Spleen (tissue), 11 donors: ENCODE data around the gene PALD1. TPM values are rescaled to one million over a fixed set of nuclear protein-coding genes. Genes with fewer than 3 reads are reported as not detected.

Experiments
- DNase-seq: peaks from one replicate; pipeline ENCODE4 v3.0.0-alpha.2; 2020
- H3K27ac ChIP-seq, 8 donors: fragments of 200-600 bp; sonication (generic) in 7 of 8; 1 replicate in 4 of 8; 2 replicates in 4 of 8; pipeline versions ENCODE4 v1.5.0 to v1.8.0; 2016 to 2021; ENCODE audit warnings: inconsistent platforms in 4 of 8, mild to moderate bottlenecking in 4 of 8, moderate library complexity in 1 of 8
- H3K27me3 ChIP-seq, 7 donors: fragments of 200-600 bp; sonication (generic) in 6 of 7; replicated peaks in 1 of 7; 1 replicate in 4 of 7; 2 replicates in 3 of 7; pipeline versions ENCODE4 v1.5.0 to v1.8.0; 2016 to 2021; ENCODE audit warnings: inconsistent platforms in 3 of 7, mild to moderate bottlenecking in 1 of 7
- H3K36me3 ChIP-seq, 6 donors: fragments of 200-600 bp; sonication (generic) in 5 of 6; 1 replicate in 4 of 6; 2 replicates in 2 of 6; pipeline versions ENCODE4 v1.5.0 to v1.8.0; 2016 to 2021; ENCODE audit warnings: inconsistent platforms in 2 of 6
- H3K4me1 ChIP-seq, 6 donors: fragments of 200-600 bp; sonication (generic) in 5 of 6; 1 replicate in 3 of 6; 2 replicates in 3 of 6; pipeline versions ENCODE4 v1.5.0 to v1.8.0; 2016 to 2021; ENCODE audit warnings: inconsistent platforms in 3 of 6
- H3K4me3 ChIP-seq, 8 donors: fragments of 200-600 bp; sonication (generic) in 7 of 8; 1 replicate in 4 of 8; 2 replicates in 4 of 8; pipeline versions ENCODE4 v1.5.0 to v1.8.0; 2016 to 2021; ENCODE audit warnings: inconsistent platforms in 4 of 8, mild to moderate bottlenecking in 4 of 8, moderate library complexity in 2 of 8
- H3K9me3 ChIP-seq, 8 donors: fragments of 200-600 bp; sonication (generic) in 7 of 8; 1 replicate in 4 of 8; 2 replicates in 4 of 8; pipeline versions ENCODE4 v1.5.0 to v1.8.0; 2016 to 2021; ENCODE audit warnings: inconsistent platforms in 4 of 8
- CTCF ChIP-seq, 11 experiments: fragments of 200-600 bp in 7 of 11; fragments of 450-650 bp in 4 of 11; sonication (generic) in 4 of 11; IDR thresholded peaks in 8 of 11; conservative IDR thresholded peaks in 3 of 11; 1 replicate in 7 of 11; 2 replicates in 4 of 11; pipeline versions ENCODE4 v1.4.0 to v1.8.0; 2016 to 2021; ENCODE audit warnings: antibody characterized with exemption in 11 of 11, inconsistent platforms in 4 of 11, mild to moderate bottlenecking in 1 of 11
- POLR2A ChIP-seq, 3 donors: fragments of 450-650 bp; IDR thresholded peaks; one replicate each; pipeline ENCODE4 v1.5.1; 2017; ENCODE audit warnings: antibody characterized with exemption in 3 of 3, mild to moderate bottlenecking in 1 of 3
- POLR2AphosphoS5 ChIP-seq, 3 donors: sonication (generic); formaldehyde crosslinking; IDR thresholded peaks; one replicate each; pipeline ENCODE4 v1.5.1; 2017; ENCODE audit warnings: antibody characterized with exemption in 3 of 3
- WGBS, 5 donors: extraction: QIAGEN DNeasy Blood & Tissue Kit in 3 of 5; methylation state at CpG; one replicate each; pipeline versions ENCODE4 v1.1.5 to v1.1.7; 2013 to 2018; 5-methylcytosine and 5-hydroxymethylcytosine counted together
- intact Hi-C: fragments of 100-400 bp; cut with DNase I; formaldehyde crosslinking; loops from one replicate; pipeline ENCODE4 v1.15.0; 2023; ENCODE audit warnings: low total_unique reads
- polyA plus RNA-seq, 3 donors: library from polyadenylated mRNA; stranded (reverse); fragments of 200-250 nt; gene quantifications; one replicate each; pipeline ENCODE4 v1.2.1, GENCODE V29; 2013
- total RNA-seq, 7 donors: library from RNA; depleted of rRNA in 3 of 7; stranded (reverse); fragments of >200 nt in 3 of 7; fragmentation: NEBNext Ultra II Directional in 4 of 7; extraction: Animal tissue kit (Norgen Biotek cat#: 25700) in 4 of 7; gene quantifications; one replicate each; pipeline versions ENCODE4 v1.1.0 to v1.2.1, GENCODE V29; 2016 to 2021
- donor health status: healthy with polysubstance abuse.
- donor health status: DM: no; HTN: no; CAD: no; lungs with moderate emphysema.
- donor health status: DM: no; HTN: no; CAD: no.
- donor health status: Bipolar disorder and iron deficiency.
- donor health status: healthy.
- donor health status: DM: no; HTN: no; CAD: no.
- donor health status: DM: yes; HTN: yes; CAD: no.

PALD1 gene
- total and polyA plus RNA-seq, 10 donors = 7.7 to 27.8 (median 19.5) TPM

GRCh38 chr10:70583669-70584037 lies 105.1 kb downstream of the PALD1 start:
- TF ChIP-seq POLR2AphosphoS5 (IDR thresholded peaks at IDR 0.05) (no peak), CTCF (IDR thresholded peaks at IDR 0.05 in 8 of 11, conservative IDR thresholded peaks at IDR 0.05 in 3 of 11) (no peak), POLR2A (IDR thresholded peaks at IDR 0.05) (no peak)
- WGBS, 5 donors = 70 to 87% (median 81%) methylated on average over 2 of the region's 2 CpGs
- H3K9me3 ChIP-seq = no peaks in the 10 kb centered on the region
- DNase-seq = no peak
- H3K36me3 ChIP-seq = no peaks in the 10 kb centered on the region
- H3K4me3 ChIP-seq = no peak overlapping the region
- intact Hi-C loops = no loop called here
- no peaks in the 10 kb centered on the region for H3K27me3 ChIP-seq
- H3K27ac ChIP-seq = no peak overlapping the region
- peaks cover 0 to 29% (median 18%) of the 10 kb centered on the region in 6 donors for H3K4me1 ChIP-seq

- Histone ChIP-seq H3K9me3 (no peaks in the 10 kb centered on the region), H3K36me3 (no peaks in the 10 kb centered on the region), H3K4me3 (no peak overlapping the region), H3K27ac (no peak overlapping the region), H3K27me3 (no peaks in the 10 kb centered on the region), H3K4me1 (peaks cover 0 to 22% (median 12%) of the 10 kb centered on the region in 6 donors)
- intact Hi-C loops = no loop called here
- WGBS, 5 donors = 74 to 85% (median 76%) methylated on average over 11 of the region's 11 CpGs
- TF ChIP-seq POLR2AphosphoS5 (IDR thresholded peaks at IDR 0.05) (no peak), POLR2A (IDR thresholded peaks at IDR 0.05) (no peak), CTCF (IDR thresholded peaks at IDR 0.05 in 8 of 11, conservative IDR thresholded peaks at IDR 0.05 in 3 of 11) (no peak)
- no peak for DNase-seq
Measured at GRCh38 chr10:70584366-70584765, 105.8 kb downstream of the PALD1 start.

GRCh38 chr10:70584909-70585544 lies 106.5 kb downstream of the PALD1 start:
- H3K4me3 ChIP-seq = no peak overlapping the region
- H3K27ac ChIP-seq = no peak overlapping the region
- H3K27me3 ChIP-seq = no peaks in the 10 kb centered on the region
- intact Hi-C loops = no loop called here
- 24 to 33% (median 30%) methylated on average over 6 to 7 of the region's 7 CpGs for WGBS, 5 donors
- no peaks in the 10 kb centered on the region for H3K9me3 ChIP-seq
- peaks cover 0 to 15% (median 5%) of the 10 kb centered on the region in 6 donors for H3K4me1 ChIP-seq
- TF ChIP-seq POLR2A (IDR thresholded peaks at IDR 0.05) (no peak), CTCF (IDR thresholded peaks at IDR 0.05 in 8 of 11, conservative IDR thresholded peaks at IDR 0.05 in 3 of 11) (no peak), POLR2AphosphoS5 (IDR thresholded peaks at IDR 0.05) (no peak)
- H3K36me3 ChIP-seq = no peaks in the 10 kb centered on the region
- DNase-seq = no peak

- TF ChIP-seq CTCF (IDR thresholded peaks at IDR 0.05 in 8 of 11, conservative IDR thresholded peaks at IDR 0.05 in 3 of 11) (no peak), POLR2A (IDR thresholded peaks at IDR 0.05) (no peak), POLR2AphosphoS5 (IDR thresholded peaks at IDR 0.05) (no peak)
- Histone ChIP-seq H3K4me1 (peaks cover 0 to 11% (median 4%) of the 10 kb centered on the region in 6 donors), H3K9me3 (no peaks in the 10 kb centered on the region), H3K27me3 (no peaks in the 10 kb centered on the region), H3K4me3 (no peak overlapping the region), H3K36me3 (no peaks in the 10 kb centered on the region), H3K27ac (no peak overlapping the region)
- DNase-seq = no peak
- 65 to 82% (median 79%) methylated on average over 5 to 8 of the region's 8 CpGs for WGBS, 5 donors
- intact Hi-C loops = no loop called here
Measured at GRCh38 chr10:70585578-70586169, 107.1 kb downstream of the PALD1 start.
